Progenitor cell of endocrine pancreas (in vitro differentiated cells): Measurements from ENCODE around the gene SMC1A. TPM values are rescaled to one million over a fixed set of nuclear protein-coding genes. Genes with fewer than 3 reads are reported as not detected.

Source experiments
- DNase-seq: peaks from one replicate; pipeline ENCODE4 v3.0.0; 2021; ENCODE audit warnings: low spot score; ENCODE audit not compliant: unreplicated experiment
- H3K27ac Mint-ChIP-seq: 2 replicates; pipeline ENCODE4 v1.8.0; 2021; ENCODE audit warnings: mild to moderate bottlenecking, moderate library complexity, mixed read lengths
- H3K27me3 Mint-ChIP-seq: 2 replicates; pipeline ENCODE4 v1.8.0; 2021; ENCODE audit warnings: mixed read lengths
- H3K36me3 Mint-ChIP-seq: 2 replicates; pipeline ENCODE4 v1.8.0; 2022; ENCODE audit warnings: mixed read lengths; ENCODE audit not compliant: insufficient read depth
- H3K4me1 Mint-ChIP-seq: 2 replicates; pipeline ENCODE4 v1.8.0; 2021; ENCODE audit warnings: low read depth, mixed read lengths
- H3K4me3 Mint-ChIP-seq: 2 replicates; pipeline ENCODE4 v1.8.0; 2021; ENCODE audit warnings: low read depth, mild to moderate bottlenecking, moderate library complexity, mixed read lengths
- H3K9me3 Mint-ChIP-seq: 2 replicates; pipeline ENCODE4 v1.8.0; 2021; ENCODE audit warnings: low read depth, mixed read lengths
- total RNA-seq: library from RNA; stranded (reverse); gene quantifications from 2 replicates; pipeline ENCODE4 v1.2.1, GENCODE V29; 2021
- TF ChIP-seq, protein P1 (sequence below): fragments of 200-600 bp; sonication (generic); IDR thresholded peaks from one replicate; pipeline ENCODE4 v1.5.0; 2021; ENCODE audit warnings: antibody characterized with exemption, mild to moderate bottlenecking; ENCODE audit not compliant: unreplicated experiment

The SMC1A gene
- total RNA-seq, 1 donor from 2014 or later = 75.5 TPM

DNA sequence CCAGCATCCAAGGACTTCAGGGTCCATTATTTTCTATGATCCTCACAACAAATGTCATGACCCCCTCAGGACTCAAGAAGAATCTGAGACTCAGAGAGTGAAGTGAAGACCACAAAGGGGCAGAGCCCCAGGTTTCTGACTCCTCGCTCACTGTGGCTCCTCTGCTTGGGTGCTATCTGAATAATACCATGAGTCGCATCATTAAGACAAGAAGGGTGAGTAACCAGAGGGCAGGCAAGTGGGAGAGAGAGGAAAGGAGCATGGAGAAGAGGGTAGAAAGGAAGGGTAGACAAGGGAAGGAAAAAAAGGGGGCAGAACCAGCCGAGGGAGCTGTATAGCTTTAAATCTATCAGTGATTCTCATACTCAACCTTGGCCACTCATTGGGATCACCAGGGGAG, 27.2 kb upstream of the SMC1A start:
- Mint-ChIP-seq H3K27ac (no peak overlapping the region), H3K9me3 (peaks cover 15% of the 10 kb centered on the region), H3K4me3 (no peak overlapping the region), H3K27me3 (no peaks in the 10 kb centered on the region), H3K4me1 (peaks cover 2% of the 10 kb centered on the region), H3K36me3 (peaks cover 2% of the 10 kb centered on the region)
- DNase-seq = no peak
- TF ChIP-seq, protein P1, sequence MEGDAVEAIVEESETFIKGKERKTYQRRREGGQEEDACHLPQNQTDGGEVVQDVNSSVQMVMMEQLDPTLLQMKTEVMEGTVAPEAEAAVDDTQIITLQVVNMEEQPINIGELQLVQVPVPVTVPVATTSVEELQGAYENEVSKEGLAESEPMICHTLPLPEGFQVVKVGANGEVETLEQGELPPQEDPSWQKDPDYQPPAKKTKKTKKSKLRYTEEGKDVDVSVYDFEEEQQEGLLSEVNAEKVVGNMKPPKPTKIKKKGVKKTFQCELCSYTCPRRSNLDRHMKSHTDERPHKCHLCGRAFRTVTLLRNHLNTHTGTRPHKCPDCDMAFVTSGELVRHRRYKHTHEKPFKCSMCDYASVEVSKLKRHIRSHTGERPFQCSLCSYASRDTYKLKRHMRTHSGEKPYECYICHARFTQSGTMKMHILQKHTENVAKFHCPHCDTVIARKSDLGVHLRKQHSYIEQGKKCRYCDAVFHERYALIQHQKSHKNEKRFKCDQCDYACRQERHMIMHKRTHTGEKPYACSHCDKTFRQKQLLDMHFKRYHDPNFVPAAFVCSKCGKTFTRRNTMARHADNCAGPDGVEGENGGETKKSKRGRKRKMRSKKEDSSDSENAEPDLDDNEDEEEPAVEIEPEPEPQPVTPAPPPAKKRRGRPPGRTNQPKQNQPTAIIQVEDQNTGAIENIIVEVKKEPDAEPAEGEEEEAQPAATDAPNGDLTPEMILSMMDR = no peak

DNA sequence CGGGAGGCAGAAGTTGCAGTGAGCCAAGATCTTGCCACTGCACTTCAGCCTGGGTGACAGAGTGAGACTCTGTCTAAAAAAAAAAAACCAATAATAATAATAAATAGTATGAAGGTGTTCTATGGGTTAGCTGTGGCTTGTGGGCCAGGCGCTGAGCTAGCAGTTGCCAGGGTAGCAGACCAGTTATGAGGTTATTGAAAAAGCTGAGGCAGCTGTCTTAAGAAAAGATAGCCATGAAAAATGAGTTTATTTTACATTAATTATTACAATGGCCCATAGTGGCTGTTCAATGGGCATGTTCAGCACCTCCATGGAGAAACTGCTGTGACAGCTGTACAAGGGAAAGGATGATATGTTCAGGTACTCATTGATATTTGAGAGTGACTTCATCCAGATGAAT, 25.0 kb upstream of the SMC1A start:
- no peak overlapping the region for H3K27ac Mint-ChIP-seq
- no peak overlapping the region for H3K4me3 Mint-ChIP-seq
- peaks cover 2% of the 10 kb centered on the region for H3K4me1 Mint-ChIP-seq
- peaks cover 2% of the 10 kb centered on the region for H3K36me3 Mint-ChIP-seq
- no peak for DNase-seq
- H3K27me3 Mint-ChIP-seq = no peaks in the 10 kb centered on the region
- peaks cover 16% of the 10 kb centered on the region for H3K9me3 Mint-ChIP-seq
- TF ChIP-seq, protein P1 = no peak

DNA sequence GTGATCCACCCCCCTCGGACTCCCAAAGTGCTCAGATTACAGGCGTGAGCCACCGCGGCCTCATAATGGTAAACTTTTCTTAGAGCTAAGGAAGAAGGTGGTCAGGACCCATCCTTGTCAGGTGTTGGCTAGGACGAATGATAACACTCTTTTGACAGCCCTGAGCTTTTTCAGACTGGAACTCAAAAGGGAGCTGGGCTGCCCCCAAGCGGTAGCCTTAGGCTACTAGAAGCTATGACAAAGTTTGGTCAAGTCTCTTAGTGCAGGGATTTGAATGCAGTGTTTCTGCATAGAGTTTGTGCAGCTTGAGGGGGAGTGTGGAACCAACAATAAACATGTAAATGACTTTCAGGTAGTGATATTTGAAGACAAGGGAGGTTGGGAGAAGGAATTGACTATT, 23.5 kb upstream of the SMC1A start:
- H3K27ac Mint-ChIP-seq = no peak overlapping the region
- DNase-seq = no peak
- H3K4me1 Mint-ChIP-seq = peaks cover 2% of the 10 kb centered on the region
- H3K4me3 Mint-ChIP-seq = no peak overlapping the region
- H3K9me3 Mint-ChIP-seq = peaks cover 15% of the 10 kb centered on the region
- H3K36me3 Mint-ChIP-seq = peaks cover 2% of the 10 kb centered on the region
- TF ChIP-seq, protein P1 = peak; percentile 56
- no peaks in the 10 kb centered on the region for H3K27me3 Mint-ChIP-seq

DNA sequence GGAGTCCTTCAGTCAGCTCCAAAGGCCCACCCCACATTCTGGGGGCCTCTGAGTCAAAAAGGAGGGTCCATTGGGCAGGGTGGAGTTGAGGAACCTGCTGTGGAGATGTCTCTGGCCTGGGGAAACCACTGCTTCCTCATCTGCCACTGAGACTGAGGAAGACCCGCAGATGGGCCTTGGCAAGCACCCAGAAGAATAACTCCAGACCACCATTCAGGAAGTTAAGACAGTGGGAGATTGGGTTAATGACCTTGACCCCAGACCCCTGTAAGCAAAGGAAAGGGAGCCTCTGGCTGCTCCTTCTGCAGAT, 19.8 kb upstream of the SMC1A start:
- Mint-ChIP-seq H3K36me3 (no peaks in the 10 kb centered on the region), H3K27me3 (peaks cover 12% of the 10 kb centered on the region), H3K9me3 (peaks cover 7% of the 10 kb centered on the region), H3K4me1 (peaks cover 2% of the 10 kb centered on the region), H3K4me3 (peak overlapping the region; percentile 77), H3K27ac (no peak overlapping the region)
- DNase-seq = no peak
- TF ChIP-seq, protein P1 = no peak

DNA sequence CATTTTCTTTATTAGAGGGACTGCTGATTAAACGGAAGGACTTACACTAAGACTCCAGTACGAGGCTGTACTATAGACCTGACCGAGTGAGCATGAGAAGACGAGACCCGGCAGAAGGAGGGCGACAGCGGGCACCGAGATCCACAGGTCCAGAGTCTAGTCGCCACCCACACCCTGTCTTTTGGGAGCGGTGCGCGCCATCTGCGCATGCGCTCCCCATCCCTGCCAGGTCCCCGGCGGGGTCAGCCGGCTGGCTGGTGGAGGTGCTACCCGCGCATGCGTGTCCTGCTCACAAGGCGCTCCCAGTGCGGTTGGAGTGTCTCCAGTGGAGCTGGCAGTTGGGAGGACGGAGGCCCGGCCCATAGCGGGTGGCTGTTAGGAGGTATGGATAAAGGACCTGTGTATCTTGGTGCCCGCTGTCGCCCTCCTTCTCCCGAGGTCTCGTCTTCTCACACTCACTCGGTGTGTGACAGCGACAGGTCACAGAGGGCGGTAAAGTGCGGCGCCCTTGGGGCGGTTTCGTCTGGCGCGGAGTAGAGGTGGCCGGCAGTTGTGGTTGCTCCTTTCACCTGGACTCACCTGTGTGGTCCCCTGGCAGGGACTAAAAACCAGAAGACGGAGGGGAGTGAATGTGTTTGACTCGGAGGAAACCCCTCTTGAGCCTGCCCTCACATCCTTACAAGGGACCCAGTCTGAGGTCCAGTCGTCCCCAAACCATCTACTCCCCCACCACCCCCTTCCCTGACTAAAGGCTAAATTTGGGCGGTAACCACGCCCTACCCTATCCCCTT, 19.3 kb upstream of the SMC1A start:
- TF ChIP-seq, protein P1 = no peak
- peak overlapping the region; percentile 77 for H3K4me3 Mint-ChIP-seq
- H3K27me3 Mint-ChIP-seq = peaks cover 12% of the 10 kb centered on the region
- H3K9me3 Mint-ChIP-seq = peaks cover 7% of the 10 kb centered on the region
- H3K4me1 Mint-ChIP-seq = peaks cover 2% of the 10 kb centered on the region
- H3K36me3 Mint-ChIP-seq = no peaks in the 10 kb centered on the region
- H3K27ac Mint-ChIP-seq = no peak overlapping the region
- peak; percentile 70 for DNase-seq
